WTC11 (cell line): ENCODE measurements around the gene SLC4A8. TPM values are rescaled to one million over a fixed set of nuclear protein-coding genes. Genes with fewer than 3 reads are reported as not detected.

ENCODE experiments used
- ATAC-seq: fragments of 200-7000 bp; cut with Tn5 transposase; 2 replicates; pipeline ENCODE4 v1.10.0; 2021; ENCODE audit warnings: mild to moderate bottlenecking, moderate library complexity
- CTCF ChIA-PET: fragments of 300-600 bp; sonication (Branson Sonifier 250); formaldehyde crosslinking; loops from one replicate; lab custom pipeline; 2021; ENCODE audit warnings: antibody characterized with exemption; lab: Charles Lee
- POLR2A ChIA-PET: fragments of 350-600 bp; sonication (Branson Sonifier 250); formaldehyde crosslinking; loops from one replicate; lab custom pipeline; 2021; ENCODE audit warnings: antibody characterized with exemption; lab: Charles Lee
- DNase-seq: peaks from one replicate; pipeline ENCODE4 v3.0.0; 2021; ENCODE audit warnings: low spot score
- H3K27ac Mint-ChIP-seq: 2 replicates; pipeline ENCODE4 v1.8.0; 2021; ENCODE audit warnings: mixed read lengths
- H3K27me3 Mint-ChIP-seq: 2 replicates; pipeline ENCODE4 v1.8.0; 2021; ENCODE audit warnings: low read depth, mild to moderate bottlenecking, moderate library complexity, mixed read lengths
- H3K36me3 Mint-ChIP-seq: 2 replicates; pipeline ENCODE4 v1.8.0; 2021; ENCODE audit warnings: mixed read lengths
- H3K4me1 Mint-ChIP-seq: 2 replicates; pipeline ENCODE4 v1.8.0; 2022; ENCODE audit warnings: mixed read lengths
- H3K4me3 Mint-ChIP-seq: 2 replicates; pipeline ENCODE4 v1.8.0; 2021; ENCODE audit warnings: mild to moderate bottlenecking, moderate library complexity, mixed read lengths
- H3K9me3 Mint-ChIP-seq: 2 replicates; pipeline ENCODE4 v1.8.0; 2021; ENCODE audit warnings: mixed read lengths
- CDX4 ChIP-seq: fragments of 250-450 bp; sonication (Bioruptor Pico); IDR thresholded peaks from 2 replicates; pipeline ENCODE4 v1.9.0; 2021; ENCODE audit warnings: moderate library complexity, mild to moderate bottlenecking, inconsistent platforms, borderline replicate concordance
- E2F4 ChIP-seq: sonication (generic); formaldehyde crosslinking; IDR thresholded peaks from 2 replicates; pipeline ENCODE4 v1.8.1; 2022; ENCODE audit warnings: low read depth, mild to moderate bottlenecking, moderate library complexity, missing genetic modification reagents, borderline replicate concordance
- ERG ChIP-seq: fragments of 250-450 bp; sonication (Bioruptor Pico); IDR thresholded peaks from 2 replicates; pipeline ENCODE4 v1.8.0; 2021; ENCODE audit warnings: mild to moderate bottlenecking
- FOXP4 ChIP-seq: sonication (generic); formaldehyde crosslinking; IDR thresholded peaks from 2 replicates; pipeline ENCODE4 v1.8.0; 2022; ENCODE audit warnings: mild to moderate bottlenecking, missing genetic modification reagents
- HMGA2 ChIP-seq: fragments of 250-450 bp; sonication (Bioruptor Pico); IDR thresholded peaks from 2 replicates; pipeline ENCODE4 v1.4.0; 2021; ENCODE audit warnings: mild to moderate bottlenecking, moderate library complexity
- PRRX2 ChIP-seq: fragments of 250-450 bp; sonication (Bioruptor Pico); IDR thresholded peaks from 2 replicates; pipeline ENCODE4 v1.8.0; 2021; ENCODE audit warnings: mild to moderate bottlenecking
- ZNF532 ChIP-seq: fragments of 250-450 bp; sonication (Bioruptor Pico); IDR thresholded peaks from 2 replicates; pipeline ENCODE4 v1.9.0; 2021; ENCODE audit warnings: mild to moderate bottlenecking, borderline replicate concordance
- ZSCAN18 ChIP-seq: fragments of 250-450 bp; sonication (Bioruptor Pico); IDR thresholded peaks from 2 replicates; pipeline ENCODE4 v2.1.2; 2022; ENCODE audit warnings: mild to moderate bottlenecking, moderate library complexity
- total RNA-seq: library from RNA; stranded (reverse); gene quantifications from 3 replicates; pipeline ENCODE4 v1.2.3, GENCODE V29; 2021

SLC4A8 gene
- total RNA-seq, 1 experiment from 2014 or later, result 16.9 TPM

GRCh38 chr12:51549637-51550036 is 125.0 kb downstream of the SLC4A8 start:
- Mint-ChIP-seq H3K4me1 (peaks cover 12% of the 10 kb centered on the region), H3K36me3 (no peaks in the 10 kb centered on the region; the same call in none of the 2 replicates), H3K27me3 (no peaks in the 10 kb centered on the region; the same call in none of the 2 replicates), H3K4me3 (no peak overlapping the region), H3K27ac (no peak overlapping the region)
- DNase-seq (no peak), ATAC-seq (no peak)
- POLR2A ChIA-PET, result no interaction called here
- TF ChIP-seq ZNF532 (no peak), PRRX2 (CRISPR knock-in tag) (no peak), E2F4 (CRISPR knock-in tag) (no peak), CDX4 (CRISPR knock-in tag) (no peak), HMGA2 (CRISPR knock-in tag) (no peak), FOXP4 (CRISPR knock-in tag) (no peak), ZSCAN18 (no peak), ERG (no peak)
- TF ChIP-seq, all 79 proteins: peak for 0
- CTCF ChIA-PET, result interaction anchor here (0.6 kb wide), 1 partner anchor 342 kb away, joined by 3 read pairs; no protein-coding TSS in a partner anchor
- peaks cover 24% of the 10 kb centered on the region for H3K9me3 Mint-ChIP-seq

Other genes starting within 250 kb of the SLC4A8 start
- gene POU6F1, start 206.8 kb upstream of the SLC4A8 start, total RNA-seq, result 10.2 to 14.5 TPM (median 11.2 TPM) in 3 replicates
- 30.4 to 35.8 TPM (median 33.0 TPM) in 3 replicates for gene DAZAP2, start 186.0 kb upstream of the SLC4A8 start, total RNA-seq
- 11.6 to 12.5 TPM (median 11.7 TPM) in 3 replicates for gene SMAGP, start 154.4 kb upstream of the SLC4A8 start, total RNA-seq
- 0.14 to 0.44 TPM (median 0.20 TPM) in 3 replicates for gene BIN2, start 100.7 kb upstream of the SLC4A8 start, total RNA-seq
- not detected in 3 replicates for gene CELA1, start 78.2 kb upstream of the SLC4A8 start, total RNA-seq
- 11.0 to 18.3 TPM (median 11.2 TPM) in 3 replicates for gene GALNT6, start 33.4 kb upstream of the SLC4A8 start, total RNA-seq
- gene SCN8A, start 166.4 kb downstream of the SLC4A8 start, total RNA-seq, result 13.2 to 14.4 TPM (median 13.2 TPM) in 3 replicates